Urinary bladder (tissue), 4 donors: ENCODE data around the gene UBE2J2. TPM values are rescaled to one million over a fixed set of nuclear protein-coding genes. Genes with fewer than 3 reads are reported as not detected.

Source experiments
- DNase-seq: peaks from one replicate; pipeline ENCODE4 v3.0.0-alpha.2; 2015; ENCODE audit errors: extremely low spot score
- H3K27ac ChIP-seq: one replicate; pipeline ENCODE4 v1.5.1; 2013; ENCODE audit warnings: low read depth, mild to moderate bottlenecking, moderate library complexity
- H3K36me3 ChIP-seq: one replicate; pipeline ENCODE4 v1.6.1; 2013; ENCODE audit warnings: mild to moderate bottlenecking, moderate library complexity; ENCODE audit not compliant: insufficient read depth
- H3K4me1 ChIP-seq: one replicate; pipeline ENCODE4 v1.6.1; 2013; ENCODE audit warnings: mild to moderate bottlenecking, moderate library complexity; ENCODE audit not compliant: insufficient read depth
- H3K4me3 ChIP-seq: one replicate; pipeline ENCODE4 v1.5.1; 2013; ENCODE audit warnings: low read depth, low read length
- WGBS: extraction: QIAGEN DNeasy Blood & Tissue Kit; methylation state at CpG from one replicate; pipeline ENCODE4 v1.1.7; 2013; 5-methylcytosine and 5-hydroxymethylcytosine counted together
- polyA plus RNA-seq: library from polyadenylated mRNA; stranded (reverse); fragments of 200-250 nt; gene quantifications from one replicate; pipeline ENCODE4 v1.2.3, GENCODE V29; 2013
- total RNA-seq: library from RNA; depleted of rRNA; stranded (reverse); fragments of >200 nt; gene quantifications from one replicate; pipeline ENCODE4 v1.2.3, GENCODE V29; 2014
- donor health status: healthy with polysubstance abuse.
- donor health status: healthy.

The UBE2J2 gene
- total and polyA plus RNA-seq, 2 donors, result 36.3 to 47.0 TPM

DNA sequence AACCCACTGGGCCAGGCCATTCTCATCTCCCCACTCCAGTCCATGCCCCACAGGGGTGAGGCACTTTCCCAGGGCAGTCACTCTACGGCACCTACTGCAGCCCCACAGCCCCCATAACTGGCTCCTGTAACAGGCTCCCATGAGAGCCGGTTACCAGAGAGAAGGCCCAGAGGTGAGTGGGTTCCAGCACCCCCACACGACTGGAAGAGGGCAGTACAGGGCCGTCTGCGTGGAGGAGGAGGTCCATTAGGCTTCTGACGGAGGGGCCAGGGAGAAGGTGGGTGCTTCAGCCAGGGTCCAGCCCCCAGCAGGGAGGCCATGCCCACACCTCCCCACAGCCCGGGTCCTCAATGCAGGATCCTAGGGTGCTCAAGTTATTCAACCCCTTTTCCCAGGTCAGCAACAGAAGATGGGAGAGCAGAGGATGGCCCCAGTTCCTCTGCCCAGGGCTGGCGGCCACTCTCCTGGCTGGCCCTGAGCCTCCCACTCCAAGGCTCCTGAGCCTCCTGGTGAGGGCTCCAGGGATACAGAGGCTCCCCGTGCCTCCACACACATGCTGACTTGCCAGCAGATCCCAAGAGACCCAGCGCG, 32.5 kb upstream of the UBE2J2 start:
- Histone ChIP-seq H3K4me1 (no peaks in the 10 kb centered on the region), H3K4me3 (peak overlapping the region; percentile 79)
- WGBS, result 26% methylated on average over 11 of the region's 11 CpGs

GRCh38 chr1:1305300-1306069, 31.8 kb upstream of the UBE2J2 start:
- WGBS, result 16% methylated on average over 25 of the region's 25 CpGs
- DNase-seq, result peak; percentile 53
- H3K27ac ChIP-seq, result peak overlapping the region; percentile 53
- H3K4me3 ChIP-seq, result peak overlapping the region; percentile 79
- H3K4me1 ChIP-seq, result no peaks in the 10 kb centered on the region
- no peaks in the 10 kb centered on the region for H3K36me3 ChIP-seq

More for the DNA sequence above, 32.5 kb upstream of the UBE2J2 start:
- DNase-seq, result no peak
- Histone ChIP-seq H3K36me3 (no peaks in the 10 kb centered on the region), H3K27ac (peak overlapping the region; percentile 53)

DNA sequence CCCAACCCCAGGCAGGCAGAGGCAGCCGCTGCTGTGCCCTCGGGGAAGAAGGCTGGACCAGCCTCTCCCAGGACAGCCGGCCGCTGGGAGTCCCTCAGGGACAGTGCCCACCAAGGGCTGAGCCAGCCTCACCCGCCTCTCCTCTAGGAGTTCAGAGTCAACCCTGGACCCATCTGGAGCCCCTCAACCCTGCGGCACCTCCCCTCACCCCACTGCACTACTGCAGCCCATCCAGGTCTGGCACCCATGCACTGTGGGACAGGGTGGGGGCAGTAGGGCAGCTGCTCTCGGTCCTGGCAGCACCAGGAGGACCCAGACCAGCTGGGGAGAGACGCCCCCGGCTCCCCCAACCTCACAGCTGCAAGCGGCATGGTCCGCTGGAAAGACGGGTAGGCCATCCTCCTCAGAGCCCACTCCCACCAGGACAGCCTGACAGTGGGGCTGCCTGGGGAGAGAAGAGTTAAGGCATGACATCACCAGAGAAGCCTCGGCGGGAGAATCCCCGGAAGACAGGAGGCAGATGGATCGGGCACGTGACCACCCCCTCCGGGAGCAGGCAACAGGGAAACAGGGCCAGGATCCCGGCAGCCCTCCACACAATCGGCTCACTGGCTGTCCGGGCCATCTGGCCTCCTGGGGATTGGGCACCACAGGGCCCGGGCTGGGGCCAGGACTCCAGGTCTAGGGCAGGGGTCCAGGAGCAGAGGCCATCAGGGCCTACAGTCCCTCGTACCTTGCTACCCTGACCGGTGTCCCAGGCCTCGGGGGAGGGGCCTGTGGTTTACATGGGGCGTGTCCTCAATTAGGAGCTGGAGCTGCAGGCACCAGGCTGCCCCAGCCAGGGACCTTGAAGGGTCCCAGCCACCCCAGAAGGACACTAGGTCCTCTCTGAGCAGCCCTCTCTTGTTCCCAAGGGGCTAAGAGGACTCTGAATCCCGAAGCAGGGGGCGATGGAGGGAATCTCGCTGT, 31.0 kb upstream of the UBE2J2 start:
- H3K36me3 ChIP-seq, result no peaks in the 10 kb centered on the region
- DNase-seq, result peak; percentile 63
- peak overlapping the region; percentile 53 for H3K27ac ChIP-seq
- peak overlapping the region; percentile 79 for H3K4me3 ChIP-seq
- 15% methylated on average over 29 of the region's 29 CpGs for WGBS
- H3K4me1 ChIP-seq, result no peaks in the 10 kb centered on the region

- no peaks in the 10 kb centered on the region for H3K4me1 ChIP-seq
Measured at GRCh38 chr1:1303736-1304135, 30.1 kb upstream of the UBE2J2 start.

GRCh38 chr1:1302951-1303509, 29.4 kb upstream of the UBE2J2 start:
- no peak for DNase-seq
- Histone ChIP-seq H3K27ac (peak overlapping the region; percentile 24), H3K36me3 (no peaks in the 10 kb centered on the region), H3K4me3 (no peak overlapping the region), H3K4me1 (no peaks in the 10 kb centered on the region)
- 74% methylated on average over 31 of the region's 31 CpGs for WGBS

More at GRCh38 chr1:1303736-1304135, 30.1 kb upstream of the UBE2J2 start:
- no peak for DNase-seq
- Histone ChIP-seq H3K4me3 (no peak overlapping the region), H3K27ac (peak overlapping the region; percentile 40), H3K36me3 (no peaks in the 10 kb centered on the region)
- 54% methylated on average over 13 of the region's 13 CpGs for WGBS

DNA sequence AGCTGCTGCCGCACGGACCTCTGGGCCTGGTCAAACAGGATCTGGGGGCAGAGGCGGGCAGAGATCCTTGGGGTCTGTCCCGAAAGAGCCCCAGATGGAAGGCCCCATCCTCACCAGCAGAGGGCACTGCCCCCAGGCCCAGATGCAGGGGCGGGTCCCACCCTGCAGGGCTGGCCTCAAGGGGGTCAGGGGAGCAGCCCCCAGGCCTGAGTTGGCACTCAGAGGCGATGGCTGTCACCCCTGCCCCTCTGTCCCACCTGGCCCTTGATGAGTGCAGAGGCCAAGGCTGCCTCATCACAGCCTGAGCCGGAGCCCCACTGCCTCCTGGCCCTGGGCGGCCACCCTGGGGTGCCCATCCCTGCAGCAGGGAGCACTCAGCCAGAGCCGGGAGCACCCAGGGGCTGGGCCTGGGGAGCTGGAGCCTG, 28.4 kb upstream of the UBE2J2 start:
- Histone ChIP-seq H3K4me3 (no peak overlapping the region), H3K36me3 (no peaks in the 10 kb centered on the region), H3K27ac (no peak overlapping the region), H3K4me1 (no peaks in the 10 kb centered on the region)
- 86% methylated on average over 9 of the region's 9 CpGs for WGBS
- no peak for DNase-seq

DNA sequence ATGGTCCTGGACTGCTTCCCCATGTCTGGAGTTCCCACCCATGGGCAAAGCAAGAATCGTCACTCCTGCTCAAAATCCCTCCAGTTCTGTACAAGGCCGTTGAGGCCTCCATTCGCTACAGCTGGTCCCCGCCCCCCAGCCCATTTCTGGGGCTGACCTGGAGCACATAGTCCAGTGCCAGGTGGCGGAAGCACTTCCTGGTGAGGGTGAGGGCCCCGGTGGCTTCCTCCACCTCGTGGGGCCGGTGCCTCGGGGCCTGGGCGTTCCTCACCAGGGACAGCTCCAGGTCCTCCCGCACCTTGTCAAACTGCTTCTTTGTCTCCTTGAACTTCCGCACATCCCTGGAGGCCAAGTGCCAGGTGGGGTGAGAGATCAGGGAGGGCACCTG, 26.7 kb upstream of the UBE2J2 start:
- H3K27ac ChIP-seq, result no peak overlapping the region
- H3K4me3 ChIP-seq, result no peak overlapping the region
- H3K36me3 ChIP-seq, result no peaks in the 10 kb centered on the region
- WGBS, result 89% methylated on average over 12 of the region's 12 CpGs
- no peak for DNase-seq
- H3K4me1 ChIP-seq, result no peaks in the 10 kb centered on the region

GRCh38 chr1:1299686-1300351, 26.2 kb upstream of the UBE2J2 start:
- Histone ChIP-seq H3K36me3 (no peaks in the 10 kb centered on the region), H3K4me3 (no peak overlapping the region), H3K4me1 (no peaks in the 10 kb centered on the region), H3K27ac (no peak overlapping the region)
- 87% methylated on average over 22 of the region's 22 CpGs for WGBS
- no peak for DNase-seq

DNA sequence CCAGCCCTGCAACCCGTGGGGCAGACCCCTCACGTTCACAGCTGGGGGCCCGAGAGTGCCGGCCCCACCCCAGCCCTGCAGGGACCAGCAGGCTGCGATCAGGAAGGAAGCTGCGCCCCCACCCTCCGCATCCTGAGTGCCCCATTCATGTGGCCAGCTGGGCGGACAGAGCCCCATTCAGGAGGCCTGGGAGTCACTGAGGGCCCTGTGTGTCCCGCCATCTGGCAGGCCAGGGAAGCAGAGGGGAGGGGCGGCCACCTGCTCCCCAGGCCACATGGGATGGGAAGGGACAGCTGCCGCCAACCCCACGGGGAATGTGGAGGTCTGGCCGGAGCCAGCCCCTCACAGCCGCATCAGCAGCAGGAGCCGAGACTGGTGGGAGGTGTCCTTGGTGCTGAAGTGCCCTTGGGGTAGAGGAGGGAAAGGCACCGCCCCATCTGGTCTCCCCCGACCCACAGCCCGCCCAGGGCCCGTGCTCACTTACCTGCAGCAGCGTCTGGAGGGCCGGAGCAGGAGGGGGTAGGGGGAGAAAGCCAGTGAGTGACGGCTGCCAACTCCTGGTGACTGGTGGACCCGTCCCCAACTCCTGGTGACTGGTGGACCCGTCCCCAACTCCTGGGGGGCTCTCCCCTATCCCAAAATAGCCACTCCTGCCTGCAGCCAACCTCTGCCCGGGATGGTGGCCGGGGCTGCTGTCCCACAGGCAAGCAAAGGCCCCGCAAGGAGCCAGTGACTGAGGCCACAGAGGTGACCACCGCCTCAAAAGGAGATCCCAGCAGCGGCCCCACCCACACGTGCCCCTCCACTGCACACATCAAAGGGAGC, 25.4 kb upstream of the UBE2J2 start:
- Histone ChIP-seq H3K27ac (no peak overlapping the region), H3K4me1 (no peaks in the 10 kb centered on the region), H3K36me3 (no peaks in the 10 kb centered on the region), H3K4me3 (no peak overlapping the region)
- 64% methylated on average over 30 of the region's 30 CpGs for WGBS
- no peak for DNase-seq

GRCh38 chr1:1297802-1298424, 24.3 kb upstream of the UBE2J2 start:
- Histone ChIP-seq H3K4me3 (no peak overlapping the region), H3K4me1 (no peaks in the 10 kb centered on the region), H3K27ac (no peak overlapping the region), H3K36me3 (no peaks in the 10 kb centered on the region)
- no peak for DNase-seq
- 91% methylated on average over 31 of the region's 31 CpGs for WGBS

DNA sequence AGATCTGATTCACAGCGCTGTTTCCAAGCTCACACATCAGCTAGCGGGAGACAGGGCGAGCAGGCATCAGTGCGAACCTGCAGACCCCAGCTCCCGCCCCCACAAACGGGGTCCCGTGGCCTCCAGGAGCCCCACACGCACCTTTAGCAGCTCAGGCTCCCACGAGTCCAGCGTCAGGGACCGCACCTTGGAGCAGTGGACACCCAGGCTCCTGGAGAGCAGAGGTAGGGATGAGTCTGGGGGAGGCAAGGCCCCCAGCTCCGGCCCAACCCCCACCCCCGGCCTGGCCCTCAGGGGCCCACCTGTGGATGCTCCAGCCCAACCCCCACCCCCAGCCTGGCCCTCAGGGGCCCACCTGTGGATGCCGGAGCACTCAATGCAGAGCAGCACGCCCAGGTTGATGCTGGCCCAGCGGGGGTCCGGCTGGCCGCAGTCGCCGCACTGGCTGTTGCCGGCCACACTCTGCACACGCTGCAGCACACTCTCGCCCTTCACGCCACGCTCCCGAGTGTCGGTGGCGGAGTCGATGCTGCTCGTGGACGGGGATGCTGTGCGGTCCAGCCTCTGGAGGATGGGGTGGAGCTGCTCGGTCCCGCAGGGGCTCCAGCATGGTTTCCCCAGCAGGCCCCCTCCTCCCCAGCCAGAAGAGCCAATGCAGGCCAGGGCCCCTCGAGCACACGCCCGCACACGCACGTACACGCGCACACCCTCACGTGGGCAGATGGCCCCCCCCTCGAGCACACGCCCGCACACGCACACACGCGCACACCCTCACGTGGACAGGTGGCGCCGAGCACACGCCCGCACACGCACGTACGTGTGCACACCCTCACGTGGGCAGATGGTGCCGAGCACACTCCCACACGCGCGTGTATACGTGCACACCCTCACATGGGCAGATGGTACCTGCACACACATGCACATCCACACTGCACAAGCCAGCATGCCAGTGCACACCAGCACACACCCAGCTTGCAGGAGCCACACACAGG, 22.7 kb upstream of the UBE2J2 start:
- Histone ChIP-seq H3K4me3 (no peak overlapping the region), H3K4me1 (no peaks in the 10 kb centered on the region), H3K27ac (no peak overlapping the region), H3K36me3 (no peaks in the 10 kb centered on the region)
- WGBS, result 90% methylated on average over 62 of the region's 62 CpGs
- DNase-seq, result no peak
